Natural killer cell (primary cell): ENCODE data around the gene MAGED4B. TPM values are rescaled to one million over a fixed set of nuclear protein-coding genes. Genes with fewer than 3 reads are reported as not detected.
"Not testable (repeated sequence)": the region's sequence is repeated elsewhere in the genome, so short reads cannot be mapped to it uniquely, and the experiment has no call there.

Experiments used
- ATAC-seq, 3 donors: fragments of 150-1000 bp in 2 of 3; fragments of 200-7000 bp in 1 of 3; cut with Tn5 transposase; 1 replicate in 1 of 3; 2 replicates in 2 of 3; pipeline ENCODE4 v1.10.0; 2021; ENCODE audit warnings: mild to moderate bottlenecking in 2 of 3, moderate library complexity in 2 of 3
- DNase-seq, 2 donors: peaks; one replicate each; pipeline versions ENCODE4 v3.0.0 to v3.0.0-alpha.2; 2013 to 2021; ENCODE audit warnings: mixed read lengths in 1 of 2
- H3K27ac ChIP-seq: one replicate; pipeline ENCODE4 v1.5.1; 2013; ENCODE audit warnings: mild to moderate bottlenecking, low read length
- H3K27me3 ChIP-seq: one replicate; pipeline ENCODE4 v1.6.1; 2013; ENCODE audit warnings: low read length; ENCODE audit not compliant: control insufficient read depth, insufficient read depth
- H3K36me3 ChIP-seq: one replicate; pipeline ENCODE4 v1.6.1; 2013; ENCODE audit warnings: low read length; ENCODE audit not compliant: control insufficient read depth, insufficient read depth
- H3K4me1 ChIP-seq: one replicate; pipeline ENCODE4 v1.6.1; 2013; ENCODE audit warnings: low read length; ENCODE audit not compliant: control insufficient read depth, insufficient read depth
- H3K4me3 ChIP-seq: one replicate; pipeline ENCODE4 v1.5.1; 2013; ENCODE audit warnings: low read length
- H3K9me3 ChIP-seq: one replicate; pipeline ENCODE4 v1.6.1; 2013; ENCODE audit warnings: low read length; ENCODE audit not compliant: control insufficient read depth, insufficient read depth
- H3K27ac Mint-ChIP-seq, 2 donors: one replicate each; pipeline ENCODE4 v1.8.0; 2022; ENCODE audit warnings: mild to moderate bottlenecking in 2 of 2, mixed read lengths in 2 of 2, moderate library complexity in 1 of 2
- H3K27me3 Mint-ChIP-seq, 2 donors: one replicate each; pipeline ENCODE4 v1.8.0; 2022; ENCODE audit warnings: low read depth in 2 of 2, mixed read lengths in 2 of 2
- H3K36me3 Mint-ChIP-seq: one replicate; pipeline ENCODE4 v1.8.0; 2022; ENCODE audit warnings: mixed read lengths
- H3K4me1 Mint-ChIP-seq, 2 donors: one replicate each; pipeline ENCODE4 v1.8.0; 2022; ENCODE audit warnings: mixed read lengths in 2 of 2
- H3K4me3 Mint-ChIP-seq: one replicate; pipeline ENCODE4 v1.8.0; 2022; ENCODE audit warnings: mild to moderate bottlenecking, moderate library complexity, mixed read lengths
- H3K9me3 Mint-ChIP-seq, 2 donors: one replicate each; pipeline ENCODE4 v1.8.0; 2022; ENCODE audit warnings: mixed read lengths in 2 of 2
- WGBS: methylation state at CpG from one replicate; pipeline ENCODE4 v1.1.7; 2013; ENCODE audit warnings: missing lambda C conversion rate; ENCODE audit not compliant: insufficient coverage; 5-methylcytosine and 5-hydroxymethylcytosine counted together
- intact Hi-C: fragments of 100-400 bp; cut with micrococcal nuclease; formaldehyde crosslinking; loops from one replicate; pipeline ENCODE4 v1.14.2; 2022
- total RNA-seq, 4 donors: library from RNA; stranded (reverse); fragments of 120-200 nt in 1 of 4; gene quantifications; one replicate each; pipeline versions ENCODE4 v1.2.3 to v1.2.4, GENCODE V29; 2013 to 2022
- TF ChIP-seq, protein P1 (sequence below): fragments of 200-600 bp; IDR thresholded peaks from one replicate; pipeline ENCODE4 v1.8.0; 2022; ENCODE audit warnings: antibody characterized with exemption

The MAGED4B gene, protein sequence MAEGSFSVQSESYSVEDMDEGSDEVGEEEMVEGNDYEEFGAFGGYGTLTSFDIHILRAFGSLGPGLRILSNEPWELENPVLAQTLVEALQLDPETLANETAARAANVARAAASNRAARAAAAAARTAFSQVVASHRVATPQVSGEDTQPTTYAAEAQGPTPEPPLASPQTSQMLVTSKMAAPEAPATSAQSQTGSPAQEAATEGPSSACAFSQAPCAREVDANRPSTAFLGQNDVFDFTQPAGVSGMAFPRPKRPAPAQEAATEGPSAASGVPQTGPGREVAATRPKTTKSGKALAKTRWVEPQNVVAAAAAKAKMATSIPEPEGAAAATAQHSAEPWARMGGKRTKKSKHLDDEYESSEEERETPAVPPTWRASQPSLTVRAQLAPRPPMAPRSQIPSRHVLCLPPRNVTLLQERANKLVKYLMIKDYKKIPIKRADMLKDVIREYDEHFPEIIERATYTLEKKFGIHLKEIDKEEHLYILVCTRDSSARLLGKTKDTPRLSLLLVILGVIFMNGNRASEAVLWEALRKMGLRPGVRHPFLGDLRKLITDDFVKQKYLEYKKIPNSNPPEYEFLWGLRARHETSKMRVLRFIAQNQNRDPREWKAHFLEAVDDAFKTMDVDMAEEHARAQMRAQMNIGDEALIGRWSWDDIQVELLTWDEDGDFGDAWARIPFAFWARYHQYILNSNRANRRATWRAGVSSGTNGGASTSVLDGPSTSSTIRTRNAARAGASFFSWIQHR
- 1 to 10 TPM in 2 of 3 donors, not detected in 1; 1.3 to 2.8 TPM for total RNA-seq
- 4.0 TPM for total RNA-seq (2013)

DNA sequence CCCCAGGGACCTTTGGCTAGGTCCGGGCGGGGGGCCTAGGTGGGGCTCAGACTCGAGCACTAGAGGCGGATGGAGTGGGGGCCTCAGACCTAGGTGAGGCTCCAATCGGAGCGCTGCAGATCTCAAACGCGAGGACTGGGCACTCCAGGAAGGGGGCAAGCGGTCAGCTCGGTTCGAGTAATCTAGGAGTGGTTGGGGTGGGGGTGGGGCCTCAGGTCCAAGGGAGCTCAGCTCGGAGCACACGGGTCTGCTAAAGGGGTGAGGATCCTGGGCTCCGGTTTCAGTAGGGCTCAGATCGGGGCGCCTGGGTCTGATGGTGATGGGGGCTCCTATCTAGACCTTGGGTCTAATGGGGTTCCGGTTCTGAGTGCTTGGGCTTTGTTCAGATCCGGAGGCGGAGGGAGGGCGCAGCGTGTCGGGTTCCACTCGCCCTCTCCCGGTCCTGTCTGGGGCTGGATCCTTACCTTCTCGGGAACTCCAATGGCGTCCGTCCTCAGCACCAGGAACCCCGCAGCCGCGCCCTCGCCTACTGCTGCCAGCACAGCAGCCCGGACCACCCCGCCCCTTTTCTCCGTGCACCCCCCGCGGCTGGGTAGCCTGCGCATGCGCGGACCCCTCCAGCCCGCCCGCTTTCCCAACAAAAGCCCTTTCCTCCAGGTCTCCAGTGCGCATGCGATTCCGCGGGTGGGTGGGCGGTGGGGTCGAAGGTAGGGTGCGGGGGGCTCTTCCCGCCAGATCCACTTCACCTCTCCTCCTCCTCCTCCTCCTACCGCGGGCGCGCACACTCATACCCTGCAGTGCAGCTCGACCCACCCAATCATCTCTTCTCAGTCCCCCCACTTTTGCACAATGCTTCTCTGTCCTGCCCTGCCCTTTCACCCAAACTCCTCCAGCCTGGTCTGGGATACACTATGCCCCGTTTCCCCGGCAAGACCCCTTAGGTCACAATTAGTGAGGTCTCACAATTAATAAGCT is at the start of gene MAGED4B:
MAGED4B (minus strand) TSS at position 518 of the 975 bp plus-strand sequence. CDS start 1,011 bp downstream, outside the sequence.
- no CpG with 5 or more reads among the region's 56 CpGs for WGBS
- not testable (repeated sequence) for ATAC-seq

DNA sequence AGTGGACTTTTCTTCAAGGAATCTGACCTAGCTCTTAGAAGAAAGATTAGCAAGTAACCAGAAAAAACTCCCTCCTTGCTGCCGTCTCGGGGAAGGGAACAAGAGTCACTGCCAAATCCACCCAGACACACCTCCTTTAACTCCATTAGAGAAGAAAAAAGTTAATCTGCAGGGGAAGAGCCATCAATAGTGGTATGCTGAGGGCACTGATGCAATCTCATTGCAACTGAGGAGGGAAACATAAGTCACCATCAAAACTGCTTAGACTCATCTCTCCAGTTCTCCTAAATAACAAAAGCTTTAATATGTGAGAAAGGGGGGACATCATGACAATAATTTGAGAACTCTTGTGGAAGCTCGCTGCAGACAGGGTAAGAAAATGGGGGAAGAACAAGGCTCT is 49.3 kb upstream of the MAGED4B start:
- TF ChIP-seq, protein P1, sequence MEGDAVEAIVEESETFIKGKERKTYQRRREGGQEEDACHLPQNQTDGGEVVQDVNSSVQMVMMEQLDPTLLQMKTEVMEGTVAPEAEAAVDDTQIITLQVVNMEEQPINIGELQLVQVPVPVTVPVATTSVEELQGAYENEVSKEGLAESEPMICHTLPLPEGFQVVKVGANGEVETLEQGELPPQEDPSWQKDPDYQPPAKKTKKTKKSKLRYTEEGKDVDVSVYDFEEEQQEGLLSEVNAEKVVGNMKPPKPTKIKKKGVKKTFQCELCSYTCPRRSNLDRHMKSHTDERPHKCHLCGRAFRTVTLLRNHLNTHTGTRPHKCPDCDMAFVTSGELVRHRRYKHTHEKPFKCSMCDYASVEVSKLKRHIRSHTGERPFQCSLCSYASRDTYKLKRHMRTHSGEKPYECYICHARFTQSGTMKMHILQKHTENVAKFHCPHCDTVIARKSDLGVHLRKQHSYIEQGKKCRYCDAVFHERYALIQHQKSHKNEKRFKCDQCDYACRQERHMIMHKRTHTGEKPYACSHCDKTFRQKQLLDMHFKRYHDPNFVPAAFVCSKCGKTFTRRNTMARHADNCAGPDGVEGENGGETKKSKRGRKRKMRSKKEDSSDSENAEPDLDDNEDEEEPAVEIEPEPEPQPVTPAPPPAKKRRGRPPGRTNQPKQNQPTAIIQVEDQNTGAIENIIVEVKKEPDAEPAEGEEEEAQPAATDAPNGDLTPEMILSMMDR, result no peak
- Mint-ChIP-seq H3K27ac (no peak overlapping the region), H3K27me3 (no peaks in the 10 kb centered on the region), H3K4me1 (no peaks in the 10 kb centered on the region), H3K4me3 (no peak overlapping the region), H3K36me3 (no peaks in the 10 kb centered on the region), H3K9me3 (no peaks in the 10 kb centered on the region)
- ATAC-seq (no peak), DNase-seq (no peak)
- Histone ChIP-seq H3K4me1 (no peaks in the 10 kb centered on the region), H3K9me3 (no peaks in the 10 kb centered on the region), H3K36me3 (no peaks in the 10 kb centered on the region), H3K4me3 (no peak overlapping the region), H3K27me3 (no peaks in the 10 kb centered on the region), H3K27ac (no peak overlapping the region)
- 100% methylated on average over 2 of the region's 3 CpGs for WGBS
- intact Hi-C loops, result no loop called here

More for the DNA sequence above, at the start of gene MAGED4B:
- H3K4me3 ChIP-seq, H3K9me3 Mint-ChIP-seq, H3K36me3 ChIP-seq, DNase-seq, H3K27me3 Mint-ChIP-seq, H3K27ac Mint-ChIP-seq, H3K27me3 ChIP-seq, H3K36me3 Mint-ChIP-seq, H3K4me1 ChIP-seq, H3K27ac ChIP-seq, H3K4me3 Mint-ChIP-seq, H3K9me3 ChIP-seq, intact Hi-C loops, H3K4me1 Mint-ChIP-seq: not testable (repeated sequence)

DNA sequence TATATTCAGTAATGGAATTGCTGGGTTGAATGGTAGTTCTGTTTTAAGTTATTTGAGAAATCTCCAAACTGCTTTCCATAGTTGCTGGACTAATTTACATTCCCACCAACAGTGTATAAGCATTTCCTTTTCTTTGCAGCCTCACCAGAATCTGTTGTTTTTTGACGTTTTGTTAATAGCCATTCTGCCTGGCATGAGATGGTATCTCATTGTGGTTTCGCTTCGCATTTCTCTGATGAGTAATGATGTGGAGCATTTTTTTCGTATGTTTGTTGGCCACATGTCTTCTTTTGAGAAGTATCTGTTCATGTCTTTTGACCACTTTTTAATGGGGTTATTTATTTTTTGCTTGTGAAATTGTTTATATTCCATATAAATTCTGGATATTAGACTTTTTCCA is 13.6 kb upstream of the MAGED4B start:
- Mint-ChIP-seq H3K36me3 (no peaks in the 10 kb centered on the region), H3K4me3 (no peak overlapping the region), H3K27me3 (no peaks in the 10 kb centered on the region), H3K9me3 (no peaks in the 10 kb centered on the region), H3K4me1 (no peaks in the 10 kb centered on the region), H3K27ac (no peak overlapping the region)
- H3K36me3 ChIP-seq, result no peaks in the 10 kb centered on the region
- H3K4me3 ChIP-seq, result no peak overlapping the region
- H3K27me3 ChIP-seq, result no peaks in the 10 kb centered on the region
- intact Hi-C loops, result no loop called here
- 17% methylated on average over 3 of the region's 4 CpGs for WGBS
- no peaks in the 10 kb centered on the region for H3K9me3 ChIP-seq
- no peaks in the 10 kb centered on the region for H3K4me1 ChIP-seq
- ATAC-seq, result no peak
- TF ChIP-seq, protein P1, result no peak
- no peak for DNase-seq
- no peak overlapping the region for H3K27ac ChIP-seq
